Endothelial cell of umbilical vein (primary cell): Measurements from ENCODE around the gene ENPP3. TPM values are rescaled to one million over a fixed set of nuclear protein-coding genes. Genes with fewer than 3 reads are reported as not detected.

ENCODE experiments used
- BruUV-seq: library from RNA; stranded (reverse); fragments of 400-500 nt; replicated peaks from 2 replicates; lab custom pipeline; 2021; lab: Mats Ljungman, UMichigan
- CTCF ChIA-PET: fragments of 300-600, 350-600 bp; sonication (Branson Sonifier 250); formaldehyde crosslinking; loops from one replicate; lab custom pipeline; 2021; ENCODE audit warnings: antibody characterized with exemption, inconsistent platforms; lab: Charles Lee
- POLR2A ChIA-PET: fragments of 300-600, 350-600 bp; sonication (Branson Sonifier 250); formaldehyde crosslinking; loops from one replicate; lab custom pipeline; 2021; ENCODE audit warnings: antibody characterized with exemption, inconsistent platforms; lab: Charles Lee
- DNase-seq: peaks from one replicate; pipeline ENCODE4 v3.0.0-alpha.2; 2011; ENCODE audit warnings: low read depth, low spot score
- FAIRE-seq: peaks from 2 replicates; lab custom pipeline; 2011; peaks lifted over from hg19 to GRCh38; lab: Jason Lieb, UNC
- H2AFZ ChIP-seq: 2 replicates; pipeline ENCODE4 v1.6.0; 2012; ENCODE audit warnings: low read depth, low read length, control low read depth, inconsistent platforms
- H3K27ac ChIP-seq: 2 replicates; pipeline ENCODE4 v1.5.1; 2011; ENCODE audit warnings: low read depth, mild to moderate bottlenecking, control low read depth, low read length, moderate library complexity; ENCODE audit not compliant: insufficient read depth
- H3K27me3 ChIP-seq, 2 experiments: 2 replicates each; pipeline versions ENCODE4 v1.6.0 to v1.6.1; 2011; ENCODE audit warnings: low read length in 2 of 2, mixed read lengths in 1 of 2; ENCODE audit not compliant: control insufficient read depth in 2 of 2, insufficient read depth in 2 of 2
- H3K36me3 ChIP-seq, 2 experiments: 2 replicates in 1 of 2; 3 replicates in 1 of 2; pipeline ENCODE4 v1.5.1; 2011; ENCODE audit warnings: low read length in 2 of 2, mild to moderate bottlenecking in 1 of 2, moderate library complexity in 1 of 2; ENCODE audit not compliant: control insufficient read depth in 2 of 2, insufficient read depth in 2 of 2; ENCODE audit errors: extremely low read depth in 1 of 2
- H3K4me1 ChIP-seq: 3 replicates; pipeline ENCODE4 v1.5.1; 2011; ENCODE audit warnings: mild to moderate bottlenecking, low read length; ENCODE audit not compliant: control insufficient read depth, insufficient read depth; ENCODE audit errors: extremely low read depth
- H3K4me2 ChIP-seq: 2 replicates; pipeline ENCODE4 v1.6.1; 2011; ENCODE audit warnings: low read length, control low read depth, mixed read lengths; ENCODE audit not compliant: insufficient read depth
- H3K4me3 ChIP-seq, 3 experiments: fragments of 200-600 bp in 1 of 3; sonication (generic), shearing (Covaris generic) in 1 of 3; replicated peaks in 1 of 3; 2 replicates each; pipeline ENCODE4 v1.5.1; 2011 to 2016; ENCODE audit warnings: control low read depth in 3 of 3, low read length in 3 of 3, mild to moderate bottlenecking in 2 of 3, inconsistent platforms in 1 of 3, low read depth in 1 of 3, moderate library complexity in 1 of 3; ENCODE audit not compliant: insufficient read depth in 1 of 3
- H3K79me2 ChIP-seq: 2 replicates; pipeline ENCODE4 v1.6.0; 2012; ENCODE audit warnings: low read length, inconsistent platforms; ENCODE audit not compliant: control insufficient read depth, insufficient read depth
- H3K9ac ChIP-seq: replicated peaks from 2 replicates; pipeline ENCODE3; 2011; ENCODE audit warnings: low read length, control low read depth; ENCODE audit not compliant: insufficient read depth; ENCODE audit errors: extremely low read depth
- H3K9me1 ChIP-seq: replicated peaks from 3 replicates; pipeline ENCODE4 v1.6.0; 2011; ENCODE audit warnings: mild to moderate bottlenecking, low read length; ENCODE audit not compliant: control insufficient read depth, insufficient read depth; ENCODE audit errors: extremely low read depth
- H3K9me3 ChIP-seq: replicated peaks from 2 replicates; pipeline ENCODE4 v1.5.1; 2012; ENCODE audit warnings: low read length, inconsistent platforms; ENCODE audit not compliant: control insufficient read depth, insufficient read depth
- H4K20me1 ChIP-seq: replicated peaks from 2 replicates; pipeline ENCODE3; 2011; ENCODE audit warnings: mild to moderate bottlenecking, low read length; ENCODE audit not compliant: control insufficient read depth, insufficient read depth; ENCODE audit errors: extremely low read depth
- CTCF ChIP-seq, 2 donors: IDR thresholded peaks; 1 replicate in 1 of 2; 2 replicates in 1 of 2; pipeline ENCODE4 v1.5.1; 2011; ENCODE audit warnings: low read length in 2 of 2, mild to moderate bottlenecking in 2 of 2, moderate library complexity in 2 of 2, control low read depth in 1 of 2, inconsistent platforms in 1 of 2, low read depth in 1 of 2; ENCODE audit not compliant: insufficient read depth in 1 of 2; ENCODE audit errors: extremely low read depth in 1 of 2
- EZH2 ChIP-seq: IDR thresholded peaks from 2 replicates; pipeline ENCODE4 v1.6.1; 2012; ENCODE audit warnings: borderline replicate concordance, low read depth, mild to moderate bottlenecking, moderate library complexity, low read length, inconsistent platforms; ENCODE audit not compliant: severe bottlenecking
- FOS ChIP-seq: IDR thresholded peaks from 2 replicates; pipeline ENCODE4 v1.6.1; 2011; ENCODE audit warnings: mild to moderate bottlenecking, low read length, moderate library complexity, borderline replicate concordance; ENCODE audit not compliant: insufficient read depth
- GATA2 ChIP-seq: IDR thresholded peaks from 2 replicates; pipeline ENCODE4 v1.7.0; 2011; ENCODE audit warnings: low read depth, mild to moderate bottlenecking, moderate library complexity, mixed read lengths, low read length; ENCODE audit not compliant: insufficient read length, insufficient read depth
- JUN ChIP-seq: IDR thresholded peaks from 2 replicates; pipeline ENCODE4 v1.6.1; 2011; ENCODE audit warnings: borderline replicate concordance, low read depth; ENCODE audit not compliant: insufficient read length, insufficient read depth
- MAX ChIP-seq: IDR thresholded peaks from 2 replicates; pipeline ENCODE4 v1.6.1; 2011; ENCODE audit not compliant: insufficient read depth, insufficient read length
- MYC ChIP-seq: IDR thresholded peaks from one replicate; pipeline ENCODE4 v1.6.1; 2011; ENCODE audit warnings: mild to moderate bottlenecking, low read depth, low read length
- POLR2A ChIP-seq: IDR thresholded peaks from 2 replicates; pipeline ENCODE4 v1.6.1; 2012; ENCODE audit warnings: low read depth, mild to moderate bottlenecking, control low read depth, low read length
- POLR2AphosphoS5 ChIP-seq: IDR thresholded peaks from 2 replicates; pipeline ENCODE4 v1.6.1; 2012; ENCODE audit warnings: low read depth, mild to moderate bottlenecking, control low read depth, low read length, moderate library complexity; ENCODE audit not compliant: insufficient read depth
- dilution Hi-C: fragments of 300-500 bp; cut with MboI; formaldehyde crosslinking; loops from one replicate; pipeline ENCODE4 v1.15.0; 2019; ENCODE audit warnings: low sequenced_read_pairs; ENCODE audit not compliant: extremely low pct_ligation_motif_present
- intact Hi-C: fragments of 100-400 bp; cut with micrococcal nuclease; formaldehyde crosslinking; loops from one replicate; pipeline ENCODE4 v1.10.0; 2022
- polyA plus RNA-seq, 4 experiments: library from polyadenylated mRNA; depleted of rRNA in 3 of 4; stranded (reverse) in 3 of 4; unstranded in 1 of 4; fragments of >200 nt; gene quantifications; 2 replicates each; pipeline versions ENCODE4 v1.2.1 to v1.2.3, GENCODE V29; 2011 to 2012; ENCODE audit warnings: missing spikeins in 1 of 4
- total RNA-seq: library from RNA; stranded (reverse); gene quantifications from 2 replicates; pipeline ENCODE4 v1.2.3, GENCODE V29; 2021

The ENPP3 gene
- total and polyA plus RNA-seq, 2 donors (not counting 3 experiments of a cell fraction or from before 2014, with no cell fraction given): not detected

DNA sequence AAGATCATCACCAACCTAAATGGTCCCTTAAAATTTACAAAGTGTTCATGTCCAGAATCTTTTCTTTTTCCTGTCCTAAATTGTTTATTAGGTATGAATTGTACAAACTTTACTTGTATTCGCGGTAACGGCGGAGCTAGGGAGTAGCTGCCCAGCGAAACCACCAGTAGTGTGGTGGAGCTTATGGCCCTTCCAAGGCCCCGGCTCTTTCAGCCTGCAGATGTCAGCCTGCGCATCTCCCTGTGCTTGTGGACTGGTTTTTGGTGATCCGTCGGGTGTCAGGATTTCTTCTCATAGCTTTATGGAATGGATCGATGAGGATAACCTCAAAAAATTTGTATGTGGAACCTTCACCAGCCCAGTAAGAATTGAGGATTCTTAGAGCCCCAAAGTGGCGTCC, 143.5 kb downstream of the ENPP3 start:
- H3K79me2 ChIP-seq: no peaks in the 10 kb centered on the region
- intact Hi-C loops (no loop called here), dilution Hi-C loops (no loop called here)
- no peak overlapping the region for H2AFZ ChIP-seq
- FAIRE-seq (no peak), DNase-seq (no peak)
- H3K36me3 ChIP-seq: no peaks in the 10 kb centered on the region
- no peaks in the 10 kb centered on the region for H3K4me1 ChIP-seq
- no peak overlapping the region for H3K27ac ChIP-seq
- TF ChIP-seq JUN: no peak
- no peak for TF ChIP-seq CTCF (IDR thresholded peaks at IDR 0.05; ENCODE audit: extremely low read depth in 1 of 2, insufficient read depth in 1 of 2, low read depth in 1 of 2, low read length in 2 of 2)
- TF ChIP-seq POLR2A: no peak
- TF ChIP-seq MYC: no peak
- no peak for TF ChIP-seq POLR2AphosphoS5
- TF ChIP-seq EZH2: no peak
- no peak for TF ChIP-seq FOS
- TF ChIP-seq GATA2: no peak
- no peak for TF ChIP-seq MAX
- BruUV-seq: no TSS peak
- no peak overlapping the region for H3K4me3 ChIP-seq
- H3K27me3 ChIP-seq: peaks cover 2 to 3% of the 10 kb centered on the region in 2 experiments
- H4K20me1 ChIP-seq: no peaks in the 10 kb centered on the region
- H3K4me2 ChIP-seq: no peak overlapping the region
- ChIA-PET POLR2A (no interaction called here), CTCF (interaction anchor here (1.3 to 2.4 kb wide), 3 partner anchors 85 to 129 kb away, joined by 6 to 18 read pairs (median 8); no protein-coding TSS in a partner anchor)
- no peaks in the 10 kb centered on the region for H3K9me1 ChIP-seq
- no peak overlapping the region for H3K9ac ChIP-seq
- no peaks in the 10 kb centered on the region for H3K9me3 ChIP-seq
